SK-N-SH treated with all-trans-retinoic acid at 6 μM for 48 hours (cell line): Measurements from ENCODE around the gene NOTUM.

Experiments
- ATAC-seq: fragments of 200-7000 bp; cut with Tn5 transposase; 3 replicates; pipeline ENCODE4 v1.9.1; 2020; ENCODE audit warnings: mild to moderate bottlenecking, moderate library complexity
- BACH2 ChIP-seq: fragments of 250-450 bp; sonication (Bioruptor Pico); IDR thresholded peaks from 2 replicates; pipeline ENCODE4 v1.9.0; 2021; ENCODE audit warnings: mild to moderate bottlenecking, borderline replicate concordance
- CSRNP3 ChIP-seq: fragments of 250-450 bp; sonication (Bioruptor Pico); IDR thresholded peaks from 2 replicates; pipeline ENCODE4 v1.5.1; 2021; ENCODE audit warnings: mild to moderate bottlenecking, moderate library complexity
- OSR1 ChIP-seq: fragments of 250-450 bp; sonication (Bioruptor Pico); IDR thresholded peaks from 2 replicates; pipeline ENCODE4 v1.8.0; 2022; ENCODE audit warnings: moderate library complexity, mild to moderate bottlenecking, inconsistent platforms
- PATZ1 ChIP-seq: fragments of 250-450 bp; sonication (Bioruptor Pico); IDR thresholded peaks from 2 replicates; pipeline ENCODE4 v1.8.0; 2020; ENCODE audit warnings: mild to moderate bottlenecking, moderate library complexity, borderline replicate concordance
- POU6F1 ChIP-seq: fragments of 250-450 bp; sonication (Bioruptor Pico); IDR thresholded peaks from 2 replicates; pipeline ENCODE4 v1.8.0; 2021; ENCODE audit warnings: low read depth, mild to moderate bottlenecking, moderate library complexity, borderline replicate concordance
- PPARA ChIP-seq: fragments of 250-450 bp; sonication (Bioruptor Pico); IDR thresholded peaks from 2 replicates; pipeline ENCODE4 v1.5.0; 2020; ENCODE audit warnings: mild to moderate bottlenecking, borderline replicate concordance
- RARB ChIP-seq: fragments of 250-450 bp; sonication (Bioruptor Pico); IDR thresholded peaks from 2 replicates; pipeline ENCODE4 v1.8.0; 2021; ENCODE audit warnings: mild to moderate bottlenecking, moderate library complexity
- TOX ChIP-seq: fragments of 250-450 bp; sonication (Bioruptor Pico); IDR thresholded peaks from 2 replicates; pipeline ENCODE4 v1.8.0; 2021; ENCODE audit warnings: mild to moderate bottlenecking, moderate library complexity, borderline replicate concordance
- TSHZ2 ChIP-seq: fragments of 250-450 bp; sonication (Bioruptor Pico); IDR thresholded peaks from 2 replicates; pipeline ENCODE4 v1.5.0; 2020; ENCODE audit warnings: mild to moderate bottlenecking, moderate library complexity
- ZC3H10 ChIP-seq: fragments of 250-450 bp; sonication (Bioruptor Pico); IDR thresholded peaks from 2 replicates; pipeline ENCODE4 v1.5.1; 2021; ENCODE audit warnings: mild to moderate bottlenecking, moderate library complexity
- ZFP3 ChIP-seq: fragments of 250-450 bp; sonication (Bioruptor Pico); IDR thresholded peaks from 2 replicates; pipeline ENCODE4 v1.5.0; 2020; ENCODE audit warnings: mild to moderate bottlenecking, moderate library complexity
- ZFP30 ChIP-seq: fragments of 450-650 bp; formaldehyde crosslinking; IDR thresholded peaks from 2 replicates; pipeline ENCODE4 v1.5.0; 2022; ENCODE audit warnings: mild to moderate bottlenecking, moderate library complexity
- ZNF565 ChIP-seq: fragments of 450-650 bp; formaldehyde crosslinking; conservative IDR thresholded peaks from 2 replicates; pipeline ENCODE4 v1.5.0; 2020; ENCODE audit warnings: low read depth, mild to moderate bottlenecking, moderate library complexity

NOTUM gene

GRCh38 chr17:81931189-81931556 lies 29.8 kb downstream of the NOTUM start:
- TF ChIP-seq ZC3H10 (CRISPR knock-in tag): no peak
- TF ChIP-seq TOX (CRISPR knock-in tag): no peak
- no peak for TF ChIP-seq ZFP30
- TF ChIP-seq CSRNP3 (CRISPR knock-in tag): no peak
- no peak for TF ChIP-seq PATZ1 (CRISPR knock-in tag)
- no peak for TF ChIP-seq ZFP3 (CRISPR knock-in tag)
- no peak for TF ChIP-seq OSR1 (CRISPR knock-in tag)
- no peak for TF ChIP-seq BACH2 (CRISPR knock-in tag)
- TF ChIP-seq POU6F1 (CRISPR knock-in tag): no peak
- no peak for ATAC-seq

- TF ChIP-seq ZFP3 (CRISPR knock-in tag) (no peak), RARB (CRISPR knock-in tag) (no peak), TSHZ2 (no peak), BACH2 (CRISPR knock-in tag) (no peak), POU6F1 (CRISPR knock-in tag) (no peak), PPARA (CRISPR knock-in tag) (no peak), CSRNP3 (CRISPR knock-in tag) (no peak), ZNF565 (CRISPR knock-in tag) (no peak), PATZ1 (CRISPR knock-in tag) (no peak)
- TF ChIP-seq, all 23 proteins: peak for 0
- ATAC-seq: no peak
Observed at GRCh38 chr17:81930142-81931125, 30.6 kb downstream of the NOTUM start.
